ENCODE measurements around the gene ANXA2R. TPM values are rescaled to one million over a fixed set of nuclear protein-coding genes. Genes with fewer than 3 reads are reported as not detected.
A peak's percentile ranks its signal among the peaks of the same experiment; 100 is the strongest.

Gene ANXA2R
- total and polyA plus RNA-seq, 2 of the 13 experiments (the other 11 are each of a cell fraction or from before 2014, with no cell fraction given), result 0.95 to 1.3 TPM

DNA sequence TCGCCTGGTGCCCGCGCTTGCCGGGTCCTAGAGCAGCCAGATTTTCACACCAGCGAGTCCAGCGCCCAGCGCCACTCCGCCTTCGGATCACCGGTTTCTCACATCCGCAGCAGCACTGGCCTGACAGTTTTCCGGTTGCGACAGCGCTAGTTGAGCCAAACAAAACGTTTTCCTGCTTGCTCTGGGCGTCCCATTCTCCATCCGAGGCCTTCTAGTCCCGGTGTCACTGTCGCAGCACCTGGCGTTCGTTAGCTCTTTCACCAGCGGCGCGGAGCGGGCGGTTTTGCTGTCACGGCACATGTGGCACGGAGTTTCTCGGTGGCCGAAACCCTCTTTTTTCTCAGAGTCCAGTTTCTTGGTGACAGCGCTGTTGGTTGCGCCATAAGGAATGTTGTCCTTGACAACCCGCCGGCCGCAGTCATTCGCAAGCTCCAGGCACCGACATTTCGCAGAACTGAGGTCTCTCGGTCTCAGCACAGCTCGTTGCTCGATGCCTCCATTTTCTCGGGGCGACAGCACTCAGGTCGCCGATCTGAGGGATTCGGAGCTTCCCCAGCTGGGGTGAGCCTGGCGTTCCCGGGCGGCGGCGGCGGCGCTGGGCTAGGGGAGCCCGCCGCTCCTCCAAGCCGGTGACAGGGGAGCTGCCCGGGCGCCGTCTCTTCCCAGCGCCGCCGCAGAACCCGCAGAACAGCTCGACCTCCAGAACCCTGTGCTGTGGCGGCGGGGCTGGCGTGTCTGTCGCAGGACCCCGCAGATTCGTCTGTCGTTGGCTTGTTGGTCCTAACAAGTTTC is 47.8 kb downstream of the ANXA2R start (continued):
- peak; percentile 35; the same call in 1 of the 2 replicates for TF ChIP-seq ZMYM4 (CRISPR knock-in tag; IDR thresholded peaks at IDR 0.05)
- TF ChIP-seq, protein P1, sequence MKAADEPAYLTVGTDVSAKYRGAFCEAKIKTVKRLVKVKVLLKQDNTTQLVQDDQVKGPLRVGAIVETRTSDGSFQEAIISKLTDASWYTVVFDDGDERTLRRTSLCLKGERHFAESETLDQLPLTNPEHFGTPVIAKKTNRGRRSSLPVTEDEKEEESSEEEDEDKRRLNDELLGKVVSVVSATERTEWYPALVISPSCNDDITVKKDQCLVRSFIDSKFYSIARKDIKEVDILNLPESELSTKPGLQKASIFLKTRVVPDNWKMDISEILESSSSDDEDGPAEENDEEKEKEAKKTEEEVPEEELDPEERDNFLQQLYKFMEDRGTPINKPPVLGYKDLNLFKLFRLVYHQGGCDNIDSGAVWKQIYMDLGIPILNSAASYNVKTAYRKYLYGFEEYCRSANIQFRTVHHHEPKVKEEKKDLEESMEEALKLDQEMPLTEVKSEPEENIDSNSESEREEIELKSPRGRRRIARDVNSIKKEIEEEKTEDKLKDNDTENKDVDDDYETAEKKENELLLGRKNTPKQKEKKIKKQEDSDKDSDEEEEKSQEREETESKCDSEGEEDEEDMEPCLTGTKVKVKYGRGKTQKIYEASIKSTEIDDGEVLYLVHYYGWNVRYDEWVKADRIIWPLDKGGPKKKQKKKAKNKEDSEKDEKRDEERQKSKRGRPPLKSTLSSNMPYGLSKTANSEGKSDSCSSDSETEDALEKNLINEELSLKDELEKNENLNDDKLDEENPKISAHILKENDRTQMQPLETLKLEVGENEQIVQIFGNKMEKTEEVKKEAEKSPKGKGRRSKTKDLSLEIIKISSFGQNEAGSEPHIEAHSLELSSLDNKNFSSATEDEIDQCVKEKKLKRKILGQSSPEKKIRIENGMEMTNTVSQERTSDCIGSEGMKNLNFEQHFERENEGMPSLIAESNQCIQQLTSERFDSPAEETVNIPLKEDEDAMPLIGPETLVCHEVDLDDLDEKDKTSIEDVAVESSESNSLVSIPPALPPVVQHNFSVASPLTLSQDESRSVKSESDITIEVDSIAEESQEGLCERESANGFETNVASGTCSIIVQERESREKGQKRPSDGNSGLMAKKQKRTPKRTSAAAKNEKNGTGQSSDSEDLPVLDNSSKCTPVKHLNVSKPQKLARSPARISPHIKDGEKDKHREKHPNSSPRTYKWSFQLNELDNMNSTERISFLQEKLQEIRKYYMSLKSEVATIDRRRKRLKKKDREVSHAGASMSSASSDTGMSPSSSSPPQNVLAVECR (CRISPR knock-in tag; IDR thresholded peaks at IDR 0.05; ENCODE audit: borderline replicate concordance), result peak; percentile 56
- TF ChIP-seq ZNF431 (CRISPR knock-in tag; IDR thresholded peaks at IDR 0.05; ENCODE audit: borderline replicate concordance, low read depth), result 0 out of 2 replicates have a peak, but pooled peaks have one; percentile 39
- TF ChIP-seq SNRNP70 (IDR thresholded peaks at IDR 0.05; ENCODE audit: low read depth, low read length), result no peak
- TF ChIP-seq ETV5 (CRISPR knock-in tag; IDR thresholded peaks at IDR 0.05; ENCODE audit: borderline replicate concordance), result peak; percentile 60; the same call in 1 of the 2 replicates
- no peak for TF ChIP-seq ZEB1 (IDR thresholded peaks at IDR 0.05; ENCODE audit: insufficient replicate concordance, low read depth)
- TF ChIP-seq ZNF879 (CRISPR knock-in tag; IDR thresholded peaks at IDR 0.05), result 0 out of 2 replicates have a peak, but pooled peaks have one; percentile 24
- peak; percentile 87 for TF ChIP-seq SAP130 (CRISPR knock-in tag; IDR thresholded peaks at IDR 0.05; ENCODE audit: low read depth)
- peak; percentile 63 for TF ChIP-seq CEBPB (IDR thresholded peaks at IDR 0.05; ENCODE audit: borderline replicate concordance, low read depth, low read length)
- peak; percentile 49; the same call in 1 of the 2 replicates for TF ChIP-seq ZNF816 (CRISPR knock-in tag; IDR thresholded peaks at IDR 0.05; ENCODE audit: borderline replicate concordance)
- no peak for TF ChIP-seq GATA4 (IDR thresholded peaks at IDR 0.05; ENCODE audit: borderline replicate concordance, low read depth)
- peak; percentile 47; the same call in 1 of the 2 replicates for TF ChIP-seq THAP11 (CRISPR knock-in tag; IDR thresholded peaks at IDR 0.05)
- no peak for TF ChIP-seq RBFOX2 (IDR thresholded peaks at IDR 0.05; ENCODE audit: low read depth, low read length)
- no peak for TF ChIP-seq NR2F1 (CRISPR knock-in tag; IDR thresholded peaks at IDR 0.05)
- no peak for TF ChIP-seq ZNF775 (CRISPR knock-in tag; IDR thresholded peaks at IDR 0.05; ENCODE audit: borderline replicate concordance)
- TF ChIP-seq, protein P2, sequence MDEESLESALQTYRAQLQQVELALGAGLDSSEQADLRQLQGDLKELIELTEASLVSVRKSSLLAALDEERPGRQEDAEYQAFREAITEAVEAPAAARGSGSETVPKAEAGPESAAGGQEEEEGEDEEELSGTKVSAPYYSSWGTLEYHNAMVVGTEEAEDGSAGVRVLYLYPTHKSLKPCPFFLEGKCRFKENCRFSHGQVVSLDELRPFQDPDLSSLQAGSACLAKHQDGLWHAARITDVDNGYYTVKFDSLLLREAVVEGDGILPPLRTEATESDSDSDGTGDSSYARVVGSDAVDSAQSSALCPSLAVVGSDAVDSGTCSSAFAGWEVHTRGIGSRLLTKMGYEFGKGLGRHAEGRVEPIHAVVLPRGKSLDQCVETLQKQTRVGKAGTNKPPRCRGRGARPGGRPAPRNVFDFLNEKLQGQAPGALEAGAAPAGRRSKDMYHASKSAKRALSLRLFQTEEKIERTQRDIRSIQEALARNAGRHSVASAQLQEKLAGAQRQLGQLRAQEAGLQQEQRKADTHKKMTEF (CRISPR knock-in tag; IDR thresholded peaks at IDR 0.05), result peak; percentile 31; the same call in 1 of the 2 replicates
- TF ChIP-seq CREM (IDR thresholded peaks at IDR 0.05), result peak; percentile 40; the same call in 1 of the 2 replicates
- TF ChIP-seq CREM (CRISPR knock-in tag; IDR thresholded peaks at IDR 0.05), result no peak
- peak; percentile 47 for TF ChIP-seq POLR2AphosphoS5 (IDR thresholded peaks at IDR 0.05; ENCODE audit: low read depth, low read length)
- 0 out of 2 replicates have a peak, but pooled peaks have one; percentile 8 for TF ChIP-seq JUND (CRISPR knock-in tag; IDR thresholded peaks at IDR 0.05)
- TF ChIP-seq ZNF263 (CRISPR knock-in tag; IDR thresholded peaks at IDR 0.05), result no peak
- TF ChIP-seq ZNF572 (CRISPR knock-in tag; IDR thresholded peaks at IDR 0.05), result 0 out of 2 replicates have a peak, but pooled peaks have one; percentile 30
- 0 out of 2 replicates have a peak, but pooled peaks have one; percentile 18 for TF ChIP-seq PHF20 (CRISPR knock-in tag; IDR thresholded peaks at IDR 0.05)
- 0 out of 2 replicates have a peak, but pooled peaks have one; percentile 38 for TF ChIP-seq ZNF761 (CRISPR knock-in tag; conservative IDR thresholded peaks at IDR 0.05)
- TF ChIP-seq BCL6 (CRISPR knock-in tag; IDR thresholded peaks at IDR 0.05), result 0 out of 2 replicates have a peak, but pooled peaks have one; percentile 6
